HuH-7.5 (cell line): Measurements from ENCODE around the gene MAGEB4.
A peak's percentile ranks its signal among the peaks of the same experiment; 100 is the strongest.
"Not testable (repeated sequence)": the region's sequence is repeated elsewhere in the genome, so short reads cannot be mapped to it uniquely, and the experiment has no call there.

ENCODE experiments used
- DNase-seq: peaks from one replicate; pipeline ENCODE4 v3.0.0; 2011; ENCODE audit warnings: low spot score

Gene MAGEB4

GRCh38 chrX:30241724-30242415 is at the start of gene MAGEB4:
Gene MAGEB4 (plus strand): TSS chrX:30242000. CDS start chrX:30242136, 136 bp downstream.
- no peak for DNase-seq

- not testable (repeated sequence) for DNase-seq
These were observed 47.9 kb upstream of the MAGEB4 start for GRCh38 chrX:30193910-30194309.

GRCh38 chrX:30196322-30196721 is 45.5 kb upstream of the MAGEB4 start:
- no peak for DNase-seq

- no peak for DNase-seq
These were observed 29.6 kb upstream of the MAGEB4 start for GRCh38 chrX:30212172-30212571.

- DNase-seq, result peak; percentile 34
These were observed 26.4 kb upstream of the MAGEB4 start, which contains the start of gene MAGEB2 for GRCh38 chrX:30215357-30215843. Gene MAGEB2 (plus strand): TSS chrX:30215563. CDS start chrX:30218581, 3,018 bp downstream.

GRCh38 chrX:30217465-30217864 is 24.3 kb upstream of the MAGEB4 start:
- no peak for DNase-seq

GRCh38 chrX:30219372-30219771 is 22.4 kb upstream of the MAGEB4 start:
- DNase-seq, result no peak

GRCh38 chrX:30220661-30221060 is 21.1 kb upstream of the MAGEB4 start:
- DNase-seq, result no peak

- DNase-seq, result no peak
These were observed 17.3 kb upstream of the MAGEB4 start for GRCh38 chrX:30224536-30224935.

GRCh38 chrX:30228526-30228925 is 13.3 kb upstream of the MAGEB4 start:
- DNase-seq, result no peak

GRCh38 chrX:30230395-30230794 is 11.4 kb upstream of the MAGEB4 start, which contains the start of gene MAGEB3:
Gene MAGEB3 (plus strand): TSS chrX:30230657. CDS start chrX:30235925, 5,268 bp downstream.
- DNase-seq, result no peak

GRCh38 chrX:30246769-30247489 is 5.1 kb downstream of the MAGEB4 start, which contains the start of gene MAGEB1:
Gene MAGEB1 (plus strand): TSS chrX:30247146. CDS start chrX:30250494, 3,348 bp downstream.
- DNase-seq, result no peak

GRCh38 chrX:30248854-30249253 is 7.1 kb downstream of the MAGEB4 start:
- no peak for DNase-seq

GRCh38 chrX:30253257-30253656 is 11.5 kb downstream of the MAGEB4 start:
- DNase-seq, result no peak

- no peak for DNase-seq
These were observed 18.1 kb downstream of the MAGEB4 start for GRCh38 chrX:30259927-30260326.

- DNase-seq, result no peak
These were observed 19.2 kb downstream of the MAGEB4 start for GRCh38 chrX:30261012-30261411.

GRCh38 chrX:30262763-30263162 is 21.0 kb downstream of the MAGEB4 start:
- no peak for DNase-seq

GRCh38 chrX:30270639-30271038 is 28.8 kb downstream of the MAGEB4 start:
- no peak for DNase-seq

GRCh38 chrX:30275498-30275897 is 33.7 kb downstream of the MAGEB4 start:
- no peak for DNase-seq

GRCh38 chrX:30278365-30278764 is 36.6 kb downstream of the MAGEB4 start:
- no peak for DNase-seq

GRCh38 chrX:30280428-30280827 is 38.6 kb downstream of the MAGEB4 start:
- no peak for DNase-seq

GRCh38 chrX:30282527-30282926 is 40.7 kb downstream of the MAGEB4 start:
- no peak for DNase-seq
